IMR-90 (cell line): ENCODE results near the gene CCDC177.

Experiments
- CEBPB ChIP-seq: IDR thresholded peaks from 2 replicates; pipeline ENCODE4 v1.6.1; 2012; ENCODE audit warnings: low read depth, low read length, improper control_type of control experiment
- MAFK ChIP-seq: IDR thresholded peaks from 2 replicates; pipeline ENCODE4 v1.6.1; 2012; ENCODE audit warnings: low read depth, low read length, improper control_type of control experiment
- MAZ ChIP-seq: IDR thresholded peaks from 2 replicates; pipeline ENCODE4 v1.6.1; 2012; ENCODE audit warnings: low read depth, mild to moderate bottlenecking, low read length, improper control_type of control experiment, moderate library complexity, borderline replicate concordance
- POLR2A ChIP-seq: IDR thresholded peaks from 2 replicates; pipeline ENCODE4 v1.6.1; 2012; ENCODE audit warnings: mild to moderate bottlenecking, low read depth, low read length
- RCOR1 ChIP-seq: IDR thresholded peaks from 2 replicates; pipeline ENCODE4 v1.6.1; 2012; ENCODE audit warnings: mild to moderate bottlenecking, low read length, improper control_type of control experiment; ENCODE audit not compliant: insufficient replicate concordance
- RFX5 ChIP-seq: IDR thresholded peaks from 2 replicates; pipeline ENCODE4 v1.8.0; 2012; ENCODE audit warnings: low read depth, mild to moderate bottlenecking, low read length, moderate library complexity
- TF ChIP-seq, protein P1 (sequence below): conservative IDR thresholded peaks from 2 replicates; pipeline ENCODE4 v1.5.1; 2012; ENCODE audit warnings: mild to moderate bottlenecking, low read depth, low read length, improper control_type of control experiment
- TF ChIP-seq, protein P2 (sequence below): fragments of 150-350 bp; IDR thresholded peaks from 2 replicates; pipeline ENCODE4 v1.6.1; 2016; ENCODE audit warnings: low read depth, mild to moderate bottlenecking, low read length, moderate library complexity, borderline replicate concordance

DNA sequence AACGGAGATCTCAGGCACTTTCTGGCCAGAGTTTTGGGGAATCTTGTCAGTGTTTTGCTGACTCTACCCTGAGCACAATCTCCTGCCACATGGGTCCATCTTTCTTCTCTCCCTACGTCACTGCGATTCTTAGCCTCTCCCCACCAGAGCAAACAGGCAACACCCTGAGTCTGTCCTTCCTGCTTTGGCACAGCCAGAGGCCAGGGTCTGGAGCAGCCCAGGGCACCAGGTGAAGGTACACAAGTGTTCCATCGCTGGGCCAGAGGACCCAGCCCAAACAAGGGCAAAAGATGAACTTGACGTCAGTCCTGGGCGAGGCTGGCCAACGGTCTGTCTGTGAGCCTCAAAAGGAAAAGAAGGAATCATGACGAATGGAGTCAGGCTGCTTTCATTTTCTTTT is 12.7 kb upstream of the CCDC177 start:
- TF ChIP-seq POLR2A (no peak), MAZ (no peak), MAFK (no peak), RCOR1 (no peak), CEBPB (no peak), RFX5 (no peak)
- TF ChIP-seq, protein P1, sequence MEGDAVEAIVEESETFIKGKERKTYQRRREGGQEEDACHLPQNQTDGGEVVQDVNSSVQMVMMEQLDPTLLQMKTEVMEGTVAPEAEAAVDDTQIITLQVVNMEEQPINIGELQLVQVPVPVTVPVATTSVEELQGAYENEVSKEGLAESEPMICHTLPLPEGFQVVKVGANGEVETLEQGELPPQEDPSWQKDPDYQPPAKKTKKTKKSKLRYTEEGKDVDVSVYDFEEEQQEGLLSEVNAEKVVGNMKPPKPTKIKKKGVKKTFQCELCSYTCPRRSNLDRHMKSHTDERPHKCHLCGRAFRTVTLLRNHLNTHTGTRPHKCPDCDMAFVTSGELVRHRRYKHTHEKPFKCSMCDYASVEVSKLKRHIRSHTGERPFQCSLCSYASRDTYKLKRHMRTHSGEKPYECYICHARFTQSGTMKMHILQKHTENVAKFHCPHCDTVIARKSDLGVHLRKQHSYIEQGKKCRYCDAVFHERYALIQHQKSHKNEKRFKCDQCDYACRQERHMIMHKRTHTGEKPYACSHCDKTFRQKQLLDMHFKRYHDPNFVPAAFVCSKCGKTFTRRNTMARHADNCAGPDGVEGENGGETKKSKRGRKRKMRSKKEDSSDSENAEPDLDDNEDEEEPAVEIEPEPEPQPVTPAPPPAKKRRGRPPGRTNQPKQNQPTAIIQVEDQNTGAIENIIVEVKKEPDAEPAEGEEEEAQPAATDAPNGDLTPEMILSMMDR: no peak
- TF ChIP-seq, protein P2, sequence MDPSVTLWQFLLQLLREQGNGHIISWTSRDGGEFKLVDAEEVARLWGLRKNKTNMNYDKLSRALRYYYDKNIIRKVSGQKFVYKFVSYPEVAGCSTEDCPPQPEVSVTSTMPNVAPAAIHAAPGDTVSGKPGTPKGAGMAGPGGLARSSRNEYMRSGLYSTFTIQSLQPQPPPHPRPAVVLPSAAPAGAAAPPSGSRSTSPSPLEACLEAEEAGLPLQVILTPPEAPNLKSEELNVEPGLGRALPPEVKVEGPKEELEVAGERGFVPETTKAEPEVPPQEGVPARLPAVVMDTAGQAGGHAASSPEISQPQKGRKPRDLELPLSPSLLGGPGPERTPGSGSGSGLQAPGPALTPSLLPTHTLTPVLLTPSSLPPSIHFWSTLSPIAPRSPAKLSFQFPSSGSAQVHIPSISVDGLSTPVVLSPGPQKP: no peak
